ENCODE results near the gene MAD1L1. TPM values are rescaled to one million over a fixed set of nuclear protein-coding genes. Genes with fewer than 3 reads are reported as not detected.

MAD1L1 gene
- total and polyA plus RNA-seq, 2 donors (not counting 1 experiment from before 2014, with no cell fraction given): 9.8 to 29.4 TPM

DNA sequence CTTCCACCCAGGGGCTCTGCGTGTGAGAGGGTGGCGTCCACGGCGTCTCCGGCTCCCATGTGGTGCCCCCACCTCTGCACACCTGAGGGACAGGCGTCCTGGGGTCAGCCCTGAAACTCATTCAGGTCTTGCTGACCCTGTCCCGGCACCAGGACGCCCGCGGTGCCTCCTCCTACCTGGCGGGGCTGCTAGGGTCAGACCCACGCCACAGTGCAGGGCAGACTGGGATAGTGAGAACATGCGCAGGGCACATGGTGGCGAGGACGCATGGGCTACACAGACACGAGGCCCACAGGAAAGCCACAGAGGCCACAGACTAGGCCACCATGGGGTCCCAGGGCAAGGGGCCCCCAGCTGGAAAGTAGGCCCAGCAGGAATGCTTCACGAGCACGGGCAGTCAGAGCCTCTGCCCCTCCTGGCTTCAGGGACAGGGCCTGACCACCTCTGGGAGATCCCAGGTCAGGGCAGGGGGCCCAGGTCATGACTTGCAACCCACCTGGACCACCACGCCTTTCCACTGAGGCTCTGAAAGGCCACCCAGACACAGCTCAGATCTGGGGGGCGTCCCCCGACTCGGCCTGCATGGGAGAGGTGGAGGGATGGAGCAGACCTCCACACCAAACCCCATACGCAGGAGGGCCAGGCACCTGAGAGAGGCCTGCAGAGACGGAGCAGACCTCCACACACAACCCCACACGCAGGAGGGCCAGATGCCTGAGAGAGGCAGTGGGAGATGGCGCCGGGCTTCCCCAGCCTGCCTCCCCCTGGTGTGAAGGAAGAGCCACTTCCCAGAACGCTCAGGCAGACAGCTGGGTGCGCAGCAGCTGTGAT lies 374.1 kb downstream of the MAD1L1 start:
- Histone ChIP-seq H3K9ac (ENCODE audit: insufficient read depth, low read length) (no peak overlapping the region), H3K4me1 (ENCODE audit: control insufficient read depth, extremely low read depth, insufficient read depth, low read length) (peaks cover 3% of the 10 kb centered on the region), H3K27ac (ENCODE audit: insufficient read depth, low read length) (no peak overlapping the region), H2AFZ (ENCODE audit: low read length) (no peak overlapping the region), H3K4me2 (ENCODE audit: extremely low read depth, insufficient read depth, low read length) (no peak overlapping the region), H3K79me2 (ENCODE audit: control insufficient read depth, insufficient read depth, low read length) (no peaks in the 10 kb centered on the region), H3K9me3 (ENCODE audit: control insufficient read depth, insufficient read depth, low read depth, low read length) (no peaks in the 10 kb centered on the region), H4K20me1 (ENCODE audit: control insufficient read depth, extremely low read depth, insufficient read depth, low read length) (no peaks in the 10 kb centered on the region), H3K4me3 (replicated peaks in 1 of 4; ENCODE audit: control extremely low read depth in 1 of 4, insufficient read depth in 1 of 4, low read depth in 3 of 4, low read length in 4 of 4) (no peak overlapping the region), H3K27me3 (ENCODE audit: control insufficient read depth, insufficient read depth, low read length) (no peaks in the 10 kb centered on the region), H3K36me3 (ENCODE audit: control insufficient read depth, insufficient read depth, low read length) (no peaks in the 10 kb centered on the region)
- DNase-seq (ENCODE audit: low read depth in 2 of 2): no peak
- TF ChIP-seq EZH2 (IDR thresholded peaks at IDR 0.05; ENCODE audit: low read length, missing control alignments) (no peak), CTCF (conservative IDR thresholded peaks at IDR 0.05 in 1 of 2, IDR thresholded peaks at IDR 0.05 in 1 of 2; ENCODE audit: low read depth in 1 of 2, low read length in 2 of 2) (no peak)

GRCh38 chr7:1857487-1858421 lies 375.0 kb downstream of the MAD1L1 start:
- Histone ChIP-seq H3K9me3 (ENCODE audit: control insufficient read depth, insufficient read depth, low read depth, low read length) (no peaks in the 10 kb centered on the region), H3K27ac (ENCODE audit: insufficient read depth, low read length) (no peak overlapping the region), H3K4me2 (ENCODE audit: extremely low read depth, insufficient read depth, low read length) (no peak overlapping the region), H3K79me2 (ENCODE audit: control insufficient read depth, insufficient read depth, low read length) (no peaks in the 10 kb centered on the region), H3K9ac (ENCODE audit: insufficient read depth, low read length) (no peak overlapping the region), H3K27me3 (ENCODE audit: control insufficient read depth, insufficient read depth, low read length) (no peaks in the 10 kb centered on the region), H4K20me1 (ENCODE audit: control insufficient read depth, extremely low read depth, insufficient read depth, low read length) (no peaks in the 10 kb centered on the region), H3K4me1 (ENCODE audit: control insufficient read depth, extremely low read depth, insufficient read depth, low read length) (peaks cover 3% of the 10 kb centered on the region), H2AFZ (ENCODE audit: low read length) (no peak overlapping the region), H3K4me3 (replicated peaks in 1 of 4; ENCODE audit: control extremely low read depth in 1 of 4, insufficient read depth in 1 of 4, low read depth in 3 of 4, low read length in 4 of 4) (no peak overlapping the region), H3K36me3 (ENCODE audit: control insufficient read depth, insufficient read depth, low read length) (no peaks in the 10 kb centered on the region)
- no peak for DNase-seq (ENCODE audit: low read depth in 2 of 2)
- TF ChIP-seq EZH2 (IDR thresholded peaks at IDR 0.05; ENCODE audit: low read length, missing control alignments) (no peak), CTCF (conservative IDR thresholded peaks at IDR 0.05 in 1 of 2, IDR thresholded peaks at IDR 0.05 in 1 of 2; ENCODE audit: low read depth in 1 of 2, low read length in 2 of 2) (no peak)

DNA sequence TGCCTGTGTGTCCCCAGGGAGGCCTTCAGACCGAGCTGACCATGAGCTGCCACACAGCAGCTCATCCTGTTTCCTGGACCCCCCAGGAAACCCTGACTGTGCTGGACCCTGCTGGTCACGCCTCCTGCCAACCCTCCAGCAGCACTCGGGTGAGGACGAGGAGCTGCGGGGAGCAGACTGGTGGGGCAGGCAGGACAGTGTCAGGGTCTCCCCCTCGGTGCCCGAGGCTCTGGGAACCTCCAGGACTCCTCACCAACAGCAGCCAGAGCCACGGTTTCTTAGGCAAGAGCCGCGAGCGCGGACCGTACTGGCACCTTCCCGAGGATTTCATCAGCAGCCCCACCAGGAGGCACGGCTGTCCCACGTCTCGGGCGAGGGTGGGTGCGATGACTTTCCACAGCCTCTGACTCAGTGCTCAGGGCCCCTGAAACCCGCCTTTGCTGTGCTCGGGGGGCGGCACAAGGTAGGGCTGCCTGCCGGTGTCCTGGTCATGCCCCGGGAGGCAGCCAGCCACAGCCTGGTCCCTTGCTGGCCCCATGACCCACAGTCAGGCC lies 375.8 kb downstream of the MAD1L1 start:
- Histone ChIP-seq H4K20me1 (ENCODE audit: control insufficient read depth, extremely low read depth, insufficient read depth, low read length) (no peaks in the 10 kb centered on the region), H3K27ac (ENCODE audit: insufficient read depth, low read length) (no peak overlapping the region), H3K9me3 (ENCODE audit: control insufficient read depth, insufficient read depth, low read depth, low read length) (no peaks in the 10 kb centered on the region), H3K36me3 (ENCODE audit: control insufficient read depth, insufficient read depth, low read length) (no peaks in the 10 kb centered on the region), H3K27me3 (ENCODE audit: control insufficient read depth, insufficient read depth, low read length) (no peaks in the 10 kb centered on the region), H3K79me2 (ENCODE audit: control insufficient read depth, insufficient read depth, low read length) (no peaks in the 10 kb centered on the region), H3K4me3 (replicated peaks in 1 of 4; ENCODE audit: control extremely low read depth in 1 of 4, insufficient read depth in 1 of 4, low read depth in 3 of 4, low read length in 4 of 4) (no peak overlapping the region), H2AFZ (ENCODE audit: low read length) (no peak overlapping the region), H3K9ac (ENCODE audit: insufficient read depth, low read length) (no peak overlapping the region), H3K4me1 (ENCODE audit: control insufficient read depth, extremely low read depth, insufficient read depth, low read length) (no peaks in the 10 kb centered on the region), H3K4me2 (ENCODE audit: extremely low read depth, insufficient read depth, low read length) (no peak overlapping the region)
- TF ChIP-seq EZH2 (IDR thresholded peaks at IDR 0.05; ENCODE audit: low read length, missing control alignments): no peak
- TF ChIP-seq CTCF (conservative IDR thresholded peaks at IDR 0.05 in 1 of 2, IDR thresholded peaks at IDR 0.05 in 1 of 2; ENCODE audit: low read depth in 1 of 2, low read length in 2 of 2): no peak
- no peak for DNase-seq (ENCODE audit: low read depth in 2 of 2)

All from fibroblast of lung (primary cell).